T-cell (primary cell): ENCODE results near the gene PON1. TPM values are rescaled to one million over a fixed set of nuclear protein-coding genes. Genes with fewer than 3 reads are reported as not detected.

Experiments used
- ATAC-seq, 4 experiments: fragments of 200-7000 bp in 3 of 4; fragments of 150-1000 bp in 1 of 4; cut with Tn5 transposase; replicated peaks in 1 of 4; 1 replicate in 3 of 4; 2 replicates in 1 of 4; pipeline ENCODE4 v1.10.0; 2021; ENCODE audit warnings: moderate library complexity in 3 of 4, mild to moderate bottlenecking in 2 of 4, moderate number of reproducible peaks in 1 of 4
- CTCF ChIA-PET, 2 donors: fragments of 300-600 bp; sonication (Branson Sonifier 250); formaldehyde crosslinking; loops; one replicate each; lab custom pipeline; 2022; ENCODE audit warnings: antibody characterized with exemption in 2 of 2; lab: Charles Lee
- POLR2A ChIA-PET, 2 donors: fragments of 300-600 bp; sonication (Branson Sonifier 250); formaldehyde crosslinking; loops; one replicate each; lab custom pipeline; 2022; ENCODE audit warnings: antibody characterized with exemption in 2 of 2; lab: Charles Lee
- DNase-seq, 35 experiments: peaks; one replicate each; pipeline versions ENCODE4 v3.0.0 to v3.0.0-alpha.2; 2013 to 2023
- H3K27ac ChIP-seq: one replicate; pipeline ENCODE4 v1.5.1; 2013; ENCODE audit warnings: low read length
- H3K27me3 ChIP-seq, 2 experiments: replicated peaks in 1 of 2; 1 replicate in 1 of 2; 2 replicates in 1 of 2; pipeline versions ENCODE4 v1.6.1 to v1.7.0; 2013; ENCODE audit warnings: low read length in 1 of 2, mixed read lengths in 1 of 2; ENCODE audit not compliant: control insufficient read depth in 2 of 2, insufficient read depth in 2 of 2; ENCODE audit errors: extremely low read depth in 1 of 2
- H3K36me3 ChIP-seq, 2 donors: 1 replicate in 1 of 2; 2 replicates in 1 of 2; pipeline versions ENCODE4 v1.6.1 to v1.7.0; 2013; ENCODE audit warnings: low read length in 1 of 2; ENCODE audit not compliant: control insufficient read depth in 2 of 2, insufficient read depth in 1 of 2; ENCODE audit errors: extremely low read depth in 1 of 2
- H3K4me1 ChIP-seq, 2 experiments: 1 replicate in 1 of 2; 2 replicates in 1 of 2; pipeline versions ENCODE4 v1.6.1 to v1.7.0; 2013; ENCODE audit warnings: low read length in 2 of 2, mixed read lengths in 1 of 2; ENCODE audit not compliant: insufficient read depth in 2 of 2, control insufficient read depth in 1 of 2; ENCODE audit errors: extremely low read depth in 1 of 2
- H3K4me3 ChIP-seq, 2 donors: 1 replicate in 1 of 2; 2 replicates in 1 of 2; pipeline versions ENCODE4 v1.5.1 to v1.7.0; 2013; ENCODE audit warnings: mild to moderate bottlenecking in 2 of 2, low read length in 1 of 2, moderate library complexity in 1 of 2; ENCODE audit not compliant: control insufficient read depth in 1 of 2; ENCODE audit errors: extremely low read depth in 1 of 2
- H3K9me3 ChIP-seq: 2 replicates; pipeline ENCODE4 v1.7.0; 2013
- H3K27ac Mint-ChIP-seq, 2 donors: one replicate each; pipeline ENCODE4 v1.8.0; 2020 to 2021; ENCODE audit warnings: mild to moderate bottlenecking in 2 of 2, mixed read lengths in 2 of 2
- H3K27me3 Mint-ChIP-seq, 2 donors: one replicate each; pipeline ENCODE4 v1.8.0; 2021 to 2022; ENCODE audit warnings: mixed read lengths in 2 of 2
- H3K36me3 Mint-ChIP-seq: one replicate; pipeline ENCODE4 v1.8.0; 2021; ENCODE audit warnings: mixed read lengths
- H3K4me1 Mint-ChIP-seq, 3 donors: one replicate each; pipeline ENCODE4 v1.8.0; 2020 to 2022; ENCODE audit warnings: mixed read lengths in 3 of 3, mild to moderate bottlenecking in 1 of 3
- H3K4me3 Mint-ChIP-seq, 3 donors: one replicate each; pipeline ENCODE4 v1.8.0; 2020 to 2022; ENCODE audit warnings: mild to moderate bottlenecking in 3 of 3, mixed read lengths in 3 of 3, moderate library complexity in 3 of 3
- H3K9me3 Mint-ChIP-seq, 3 donors: one replicate each; pipeline ENCODE4 v1.8.0; 2020 to 2022; ENCODE audit warnings: mixed read lengths in 3 of 3
- WGBS: methylation state at CpG from one replicate; pipeline ENCODE4 v1.1.5; 2013; ENCODE audit warnings: missing lambda C conversion rate; ENCODE audit not compliant: insufficient coverage; 5-methylcytosine and 5-hydroxymethylcytosine counted together
- total RNA-seq, 35 experiments: library from RNA in 6 of 35; stranded (reverse) in 6 of 35; fragments of 120-200 nt in 1 of 35; gene quantifications; one replicate each; pipeline versions ENCODE4 v1.2.1 to v1.2.4 and lab custom pipeline; 2013 to 2026

The PON1 gene
- total RNA-seq, 5 donors from 2014 or later (not counting 1 experiment from before 2014, with no cell fraction given) = 0.73 TPM; not detected in 4

- H3K4me1 Mint-ChIP-seq = peaks cover 0 to 3% (median 0%) of the 10 kb centered on the region in 3 donors
- Histone ChIP-seq H3K4me3 (no peak overlapping the region), H3K4me1 (peaks cover 0 to 3% of the 10 kb centered on the region in 2 experiments), H3K9me3 (no peaks in the 10 kb centered on the region), H3K27me3 (peaks cover 0 to 7% of the 10 kb centered on the region in 2 experiments), H3K27ac (no peak overlapping the region), H3K36me3 (no peaks in the 10 kb centered on the region)
- ChIA-PET CTCF (no interaction called here), POLR2A (no interaction called here)
- no peaks in the 10 kb centered on the region for H3K36me3 Mint-ChIP-seq
- H3K27me3 Mint-ChIP-seq = peaks cover 12 to 13% of the 10 kb centered on the region in 2 donors
- DNase-seq = no peak
- WGBS = no CpG with 5 or more reads among the region's 1 CpG
- no peak overlapping the region for H3K4me3 Mint-ChIP-seq
- H3K27ac Mint-ChIP-seq = no peak overlapping the region
- no peak for ATAC-seq
- no peaks in the 10 kb centered on the region for H3K9me3 Mint-ChIP-seq
Measured at GRCh38 chr7:95321720-95322119, 2.6 kb downstream of the PON1 start.

- Histone ChIP-seq H3K36me3 (no peaks in the 10 kb centered on the region), H3K27me3 (peaks cover 0 to 7% of the 10 kb centered on the region in 2 experiments), H3K4me3 (no peak overlapping the region), H3K4me1 (peaks cover 0 to 3% of the 10 kb centered on the region in 2 experiments), H3K9me3 (no peaks in the 10 kb centered on the region), H3K27ac (no peak overlapping the region)
- no peak for ATAC-seq
- Mint-ChIP-seq H3K27me3 (peaks cover 5 to 9% of the 10 kb centered on the region in 2 donors), H3K36me3 (no peaks in the 10 kb centered on the region), H3K27ac (no peak overlapping the region), H3K4me1 (peaks cover 0 to 3% (median 0%) of the 10 kb centered on the region in 3 donors), H3K9me3 (no peaks in the 10 kb centered on the region), H3K4me3 (no peak overlapping the region)
- DNase-seq = no peak
- CTCF ChIA-PET = no interaction called here
- POLR2A ChIA-PET = no interaction called here
- WGBS = 100% methylated on average over 1 of the region's 1 CpG
Measured at GRCh38 chr7:95320651-95321050, 3.7 kb downstream of the PON1 start.

DNA sequence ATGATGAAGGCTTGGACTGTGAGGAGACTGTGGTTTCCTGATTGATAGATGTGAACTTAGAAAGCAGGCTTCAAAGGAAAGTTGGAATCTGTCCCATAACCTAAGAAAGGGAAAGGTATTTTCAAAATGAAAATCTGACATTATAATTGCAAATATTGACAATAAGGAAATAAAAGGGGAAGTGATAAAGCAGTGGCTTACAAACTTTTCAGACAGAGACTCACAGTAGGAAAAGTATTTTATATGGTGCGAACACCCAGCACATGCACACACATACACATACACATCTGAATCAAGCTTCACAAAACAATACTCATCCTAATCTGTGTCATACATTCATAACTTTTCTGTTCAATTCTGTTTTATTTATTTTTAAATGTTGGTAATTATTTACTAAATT, 4.8 kb downstream of the PON1 start:
- Histone ChIP-seq H3K4me1 (peaks cover 0 to 2% of the 10 kb centered on the region in 2 experiments), H3K27ac (no peak overlapping the region), H3K4me3 (no peak overlapping the region), H3K9me3 (no peaks in the 10 kb centered on the region), H3K27me3 (peaks cover 0 to 7% of the 10 kb centered on the region in 2 experiments), H3K36me3 (no peaks in the 10 kb centered on the region)
- no peaks in the 10 kb centered on the region for H3K4me1 Mint-ChIP-seq
- H3K27ac Mint-ChIP-seq = no peak overlapping the region
- no peak overlapping the region for H3K4me3 Mint-ChIP-seq
- H3K9me3 Mint-ChIP-seq = no peaks in the 10 kb centered on the region
- ATAC-seq (no peak), DNase-seq (no peak)
- peaks cover 0 to 2% of the 10 kb centered on the region in 2 donors for H3K27me3 Mint-ChIP-seq
- no CpG with 5 or more reads among the region's 1 CpG for WGBS
- no peaks in the 10 kb centered on the region for H3K36me3 Mint-ChIP-seq
- ChIA-PET POLR2A (no interaction called here), CTCF (interaction anchor here in 1 of 2 donors (0.6 kb wide), 1 partner anchor 77 kb away, joined by 3 read pairs; the partner anchor contains the start of gene PON3)

DNA sequence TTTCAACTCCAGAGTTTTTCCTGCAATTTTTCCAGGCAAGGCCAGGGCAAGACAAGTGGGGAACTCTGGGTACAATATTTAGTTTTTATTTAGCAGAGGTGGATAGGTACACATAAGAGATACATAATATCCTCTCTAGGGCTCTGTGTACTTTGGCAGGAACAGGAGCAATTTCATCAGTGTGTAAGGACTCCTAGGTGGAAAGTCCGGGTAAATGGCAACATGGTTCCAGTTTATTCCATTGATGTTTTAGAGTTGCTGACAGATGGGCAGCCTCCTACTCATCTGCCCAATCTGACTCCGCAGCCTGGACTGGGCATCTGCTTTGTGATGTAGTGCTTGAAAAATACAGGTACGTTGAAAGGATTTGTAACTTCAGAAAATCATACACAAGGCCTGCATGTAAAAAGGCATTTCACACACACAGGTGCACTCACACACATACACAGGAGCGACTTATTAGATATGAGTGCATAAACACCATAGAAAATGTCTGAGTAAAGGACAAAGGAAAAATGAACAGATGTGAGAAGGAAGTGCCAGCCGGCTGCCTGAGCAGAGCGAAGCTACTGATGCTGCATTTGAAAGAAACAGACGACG, 5.7 kb downstream of the PON1 start:
- ChIA-PET POLR2A (no interaction called here), CTCF (interaction anchor here in 1 of 2 donors (0.6 kb wide), 1 partner anchor 257 kb away, joined by 3 read pairs; no protein-coding TSS in a partner anchor)
- Histone ChIP-seq H3K36me3 (no peaks in the 10 kb centered on the region), H3K9me3 (no peaks in the 10 kb centered on the region), H3K27ac (no peak overlapping the region), H3K4me3 (no peak overlapping the region), H3K4me1 (no peaks in the 10 kb centered on the region), H3K27me3 (no peaks in the 10 kb centered on the region)
- DNase-seq (no peak), ATAC-seq (no peak)
- no peak overlapping the region for H3K27ac Mint-ChIP-seq
- no CpG with 5 or more reads among the region's 8 CpGs for WGBS
- H3K9me3 Mint-ChIP-seq = no peaks in the 10 kb centered on the region
- peaks cover 0 to 10% of the 10 kb centered on the region in 2 donors for H3K27me3 Mint-ChIP-seq
- H3K36me3 Mint-ChIP-seq = no peaks in the 10 kb centered on the region
- H3K4me3 Mint-ChIP-seq = no peak overlapping the region
- H3K4me1 Mint-ChIP-seq = no peaks in the 10 kb centered on the region

DNA sequence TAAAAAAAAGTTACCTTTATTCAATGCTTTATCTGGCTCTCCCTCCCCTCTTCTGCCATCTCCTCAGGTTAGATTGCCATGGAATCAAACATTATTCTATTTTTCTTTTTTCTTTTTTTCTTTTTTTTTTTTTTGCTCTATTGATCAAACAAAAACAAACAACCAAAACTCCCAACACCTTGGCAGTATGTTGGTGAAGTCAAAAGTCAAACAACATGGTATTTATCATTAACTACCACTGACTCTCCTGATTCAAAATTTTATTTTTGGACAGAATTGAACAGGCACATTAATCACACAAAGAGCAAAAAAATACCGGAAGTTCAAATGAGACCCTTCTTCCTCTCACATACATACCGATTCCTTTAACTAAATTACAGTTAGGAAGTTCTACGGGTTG, 6.4 kb downstream of the PON1 start:
- ChIA-PET CTCF (interaction anchor here (0.6 to 0.7 kb wide), 3 partner anchors 17 to 1012 kb away, joined by 3 to 7 read pairs (median 3); no protein-coding TSS in a partner anchor), POLR2A (interaction anchor here in 1 of 2 donors (0.6 to 0.7 kb wide), 2 partner anchors 12 to 1132 kb away, joined by 5 to 12 read pairs; no protein-coding TSS in a partner anchor)
- no peak for DNase-seq
- Mint-ChIP-seq H3K9me3 (no peaks in the 10 kb centered on the region), H3K27me3 (peaks cover 0 to 11% of the 10 kb centered on the region in 2 donors), H3K27ac (no peak overlapping the region), H3K4me3 (no peak overlapping the region), H3K4me1 (no peaks in the 10 kb centered on the region), H3K36me3 (no peaks in the 10 kb centered on the region)
- no peak overlapping the region for H3K4me3 ChIP-seq
- no peaks in the 10 kb centered on the region for H3K4me1 ChIP-seq
- H3K9me3 ChIP-seq = no peaks in the 10 kb centered on the region
- no peaks in the 10 kb centered on the region for H3K36me3 ChIP-seq
- no peak for ATAC-seq
- no peak overlapping the region for H3K27ac ChIP-seq
- WGBS = no CpG with 5 or more reads among the region's 3 CpGs
- H3K27me3 ChIP-seq = no peaks in the 10 kb centered on the region

DNA sequence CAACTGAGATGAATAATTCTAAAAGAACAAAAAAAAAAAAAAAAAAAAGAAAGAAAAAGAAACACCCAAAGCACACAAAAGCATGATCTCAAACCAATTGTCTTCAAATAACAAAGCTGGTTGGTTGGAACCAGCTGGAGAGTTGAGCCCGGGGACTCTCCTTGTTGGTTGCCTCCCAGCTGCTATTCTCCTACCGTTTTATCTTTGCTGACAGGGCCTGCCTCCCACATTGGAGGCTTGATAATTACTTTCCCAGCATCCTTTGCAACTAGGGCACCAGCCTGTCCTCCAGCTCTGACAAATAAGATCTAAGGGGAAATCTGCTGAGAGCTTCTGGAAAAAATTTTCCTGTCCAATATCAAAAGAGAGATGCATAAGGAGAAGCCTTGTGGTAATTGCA, 6.8 kb downstream of the PON1 start:
- Mint-ChIP-seq H3K4me1 (no peaks in the 10 kb centered on the region), H3K9me3 (no peaks in the 10 kb centered on the region), H3K36me3 (no peaks in the 10 kb centered on the region), H3K27ac (no peak overlapping the region), H3K4me3 (no peak overlapping the region), H3K27me3 (peaks cover 2 to 15% of the 10 kb centered on the region in 2 donors)
- Histone ChIP-seq H3K36me3 (no peaks in the 10 kb centered on the region), H3K27ac (no peak overlapping the region), H3K9me3 (no peaks in the 10 kb centered on the region), H3K27me3 (no peaks in the 10 kb centered on the region), H3K4me1 (no peaks in the 10 kb centered on the region), H3K4me3 (no peak overlapping the region)
- ATAC-seq (no peak), DNase-seq (no peak)
- WGBS = 63% methylated on average over 2 of the region's 2 CpGs
- POLR2A ChIA-PET = interaction anchor here in 1 of 2 donors (0.6 to 0.7 kb wide), 2 partner anchors 12 to 1131 kb away, joined by 5 to 12 read pairs; no protein-coding TSS in a partner anchor
- CTCF ChIA-PET = interaction anchor here (0.6 to 0.7 kb wide), 3 partner anchors 17 to 1012 kb away, joined by 3 to 7 read pairs (median 3); no protein-coding TSS in a partner anchor
